Karpas-422 (cell line): Measurements from ENCODE around the gene ATF7. TPM values are rescaled to one million over a fixed set of nuclear protein-coding genes. Genes with fewer than 3 reads are reported as not detected.
A peak's percentile ranks its signal among the peaks of the same experiment; 100 is the strongest.

Experiments used
- DNase-seq: peaks from one replicate; pipeline ENCODE4 v3.0.0-alpha.2; 2015
- H2AFZ ChIP-seq: fragments of 200-600 bp; sonication (generic); 2 replicates; pipeline ENCODE4 v1.6.1; 2014; ENCODE audit warnings: antibody characterized with exemption, low read length, mixed read lengths
- H3K27ac ChIP-seq: fragments of 200-600 bp; sonication (generic); 2 replicates; pipeline ENCODE4 v1.5.1; 2014; ENCODE audit warnings: mild to moderate bottlenecking, low read length, moderate library complexity
- H3K27me3 ChIP-seq: fragments of 200-600 bp; sonication (generic); 2 replicates; pipeline ENCODE4 v1.6.1; 2014; ENCODE audit warnings: low read length, mixed read lengths
- H3K36me3 ChIP-seq: fragments of 200-600 bp; sonication (generic); 2 replicates; pipeline ENCODE4 v1.6.1; 2014; ENCODE audit warnings: low read length, mixed read lengths; ENCODE audit not compliant: insufficient read depth
- H3K4me1 ChIP-seq: fragments of 200-600 bp; sonication (generic); 2 replicates; pipeline ENCODE4 v1.6.1; 2014; ENCODE audit warnings: mild to moderate bottlenecking, low read length, mixed read lengths
- H3K4me2 ChIP-seq: fragments of 200-600 bp; sonication (generic); 2 replicates; pipeline ENCODE4 v1.6.1; 2014; ENCODE audit warnings: low read length, low read depth, mild to moderate bottlenecking; ENCODE audit not compliant: poor library complexity, severe bottlenecking
- H3K4me3 ChIP-seq: fragments of 200-600 bp; sonication (generic); 2 replicates; pipeline ENCODE4 v1.5.1; 2014; ENCODE audit warnings: mild to moderate bottlenecking, antibody characterized with exemption, low read length, mixed read lengths
- H3K79me2 ChIP-seq: fragments of 200-600 bp; sonication (generic); 2 replicates; pipeline ENCODE4 v1.6.1; 2014; ENCODE audit warnings: mild to moderate bottlenecking, low read length, mixed read lengths
- H3K9ac ChIP-seq: fragments of 200-600 bp; sonication (generic); 2 replicates; pipeline ENCODE4 v1.6.0; 2014; ENCODE audit warnings: low read length
- H3K9me2 ChIP-seq: fragments of 200-600 bp; sonication (generic), shearing (Covaris generic); replicated peaks from 2 replicates; pipeline ENCODE4 v1.6.0; 2014; ENCODE audit warnings: mild to moderate bottlenecking, low read length, moderate library complexity; ENCODE audit not compliant: insufficient read depth
- H3K9me3 ChIP-seq: fragments of 300-700, 200-600 bp; sonication (generic); 2 replicates; pipeline ENCODE4 v1.6.1; 2014; ENCODE audit warnings: low read length, mixed read lengths
- H4K20me1 ChIP-seq: fragments of 200-600 bp; sonication (generic); 2 replicates; pipeline ENCODE4 v1.6.1; 2014; ENCODE audit warnings: mild to moderate bottlenecking, antibody characterized with exemption, low read length, low read depth; ENCODE audit not compliant: insufficient read depth
- total RNA-seq: library from RNA; depleted of rRNA; stranded (reverse); fragments of >200 nt; shearing (Covaris generic); gene quantifications from 2 replicates; pipeline ENCODE4 v1.2.3, GENCODE V29; 2014; ENCODE audit warnings: low replicate concordance; rRNA removed

ATF7 gene
- 14.8 and 28.9 TPM in 2 replicates for total RNA-seq

DNA sequence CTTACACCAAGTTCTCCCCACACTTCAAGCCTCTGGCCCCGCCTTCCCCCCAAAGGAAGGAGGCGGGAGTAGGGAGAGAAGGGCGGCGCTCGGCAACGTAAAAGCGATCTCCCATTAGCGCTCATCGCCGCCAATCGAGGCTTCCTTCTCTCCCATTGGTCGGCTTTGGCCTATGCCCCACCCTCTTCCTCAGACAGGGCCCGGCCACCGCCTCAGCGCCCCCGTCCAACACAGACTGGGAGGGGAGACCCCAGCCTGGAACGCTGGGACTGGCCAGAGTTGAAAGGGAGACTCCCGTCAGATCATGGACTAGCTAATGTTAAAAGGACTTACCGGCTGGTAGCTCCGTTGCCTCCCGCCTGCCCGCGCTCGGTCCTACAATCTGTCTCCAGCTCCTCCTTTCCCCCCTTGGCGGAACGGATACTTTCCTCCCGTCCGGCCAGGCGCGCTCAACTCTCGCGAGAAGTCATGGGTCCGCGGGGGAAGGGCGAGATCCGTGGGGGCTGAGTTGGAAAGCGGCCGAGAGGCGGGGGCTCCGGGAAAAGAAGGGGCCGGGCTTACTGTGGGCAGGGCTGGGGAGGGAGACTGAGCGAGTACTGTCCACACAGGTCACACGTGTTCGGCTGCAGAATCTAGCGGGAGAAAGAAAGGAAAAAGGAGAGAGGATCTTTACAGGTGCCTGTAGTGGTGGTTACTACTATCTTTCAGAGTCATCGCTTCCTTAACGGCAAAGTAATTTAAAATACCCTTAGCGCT is at the start of gene ATF7:
Gene ATF7 (minus strand): TSS at position 437 of the 756 bp plus-strand sequence. CDS start 25,382 bp downstream, outside the sequence.
- Histone ChIP-seq H3K36me3 (no peaks in the 10 kb centered on the region; the same call in 1 of the 2 replicates), H3K9ac (peak within 1 kb of the TSS; percentile 93), H3K27me3 (no peaks in the 10 kb centered on the region), H3K9me2 (no peaks in the 10 kb centered on the region), H3K4me2 (peak within 1 kb of the TSS; percentile 95), H3K79me2 (peaks cover 45% of the 10 kb centered on the region), H3K4me3 (peak within 1 kb of the TSS; percentile 82), H3K9me3 (no peaks in the 10 kb centered on the region), H4K20me1 (no peaks in the 10 kb centered on the region), H3K4me1 (peaks cover 45% of the 10 kb centered on the region), H2AFZ (peak within 1 kb of the TSS; percentile 74; the same call in 1 of the 2 replicates), H3K27ac (peak within 1 kb of the TSS; percentile 85)
- peak; percentile 99 for DNase-seq

DNA sequence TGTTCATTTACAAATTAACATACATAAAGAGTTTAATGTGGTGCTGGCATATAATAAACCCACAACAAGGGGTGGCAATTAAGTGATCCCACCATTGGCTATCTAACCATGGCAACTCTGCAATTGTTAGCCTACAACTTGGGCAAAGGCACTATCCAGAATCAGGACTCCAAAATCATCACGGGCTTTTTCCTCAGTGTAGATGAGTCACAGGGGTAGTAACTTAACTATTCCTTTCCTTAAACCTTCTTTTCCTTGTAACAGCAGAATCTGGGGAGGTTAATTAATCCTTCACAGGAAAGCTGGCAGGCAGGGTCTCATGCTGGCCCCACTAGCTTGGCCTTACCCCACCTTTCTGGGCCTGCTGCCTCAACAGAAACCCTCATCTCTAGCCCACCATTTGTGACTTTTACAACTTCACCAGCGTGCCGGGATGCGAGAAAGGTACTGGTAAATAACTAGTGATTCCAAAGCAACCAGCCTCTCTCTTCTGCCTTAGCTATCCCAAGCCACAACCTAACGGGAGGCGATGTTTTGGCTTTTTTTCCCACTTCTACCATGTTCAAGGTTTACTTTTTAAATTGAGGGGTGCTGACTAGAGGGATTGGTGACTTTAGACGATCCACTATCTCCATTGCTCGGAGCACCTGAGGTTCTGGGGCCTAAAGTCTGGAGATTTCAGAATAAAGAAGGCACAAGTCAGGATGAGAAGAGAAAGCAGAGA is 49.0 kb upstream of the ATF7 start:
- peak; percentile 57 for DNase-seq
- no peaks in the 10 kb centered on the region for H4K20me1 ChIP-seq
- H3K36me3 ChIP-seq, result peaks cover 30% of the 10 kb centered on the region
- H3K4me1 ChIP-seq, result peaks cover 41% of the 10 kb centered on the region
- peak overlapping the region; percentile 82 for H3K4me3 ChIP-seq
- H3K27ac ChIP-seq, result peak overlapping the region; percentile 85
- peak overlapping the region; percentile 96 for H3K4me2 ChIP-seq
- H3K9me2 ChIP-seq, result no peaks in the 10 kb centered on the region
- H3K79me2 ChIP-seq, result peaks cover 35% of the 10 kb centered on the region
- H3K9me3 ChIP-seq, result no peaks in the 10 kb centered on the region
- no peaks in the 10 kb centered on the region for H3K27me3 ChIP-seq
- peak overlapping the region; percentile 89 for H3K9ac ChIP-seq
- no peak overlapping the region for H2AFZ ChIP-seq

DNA sequence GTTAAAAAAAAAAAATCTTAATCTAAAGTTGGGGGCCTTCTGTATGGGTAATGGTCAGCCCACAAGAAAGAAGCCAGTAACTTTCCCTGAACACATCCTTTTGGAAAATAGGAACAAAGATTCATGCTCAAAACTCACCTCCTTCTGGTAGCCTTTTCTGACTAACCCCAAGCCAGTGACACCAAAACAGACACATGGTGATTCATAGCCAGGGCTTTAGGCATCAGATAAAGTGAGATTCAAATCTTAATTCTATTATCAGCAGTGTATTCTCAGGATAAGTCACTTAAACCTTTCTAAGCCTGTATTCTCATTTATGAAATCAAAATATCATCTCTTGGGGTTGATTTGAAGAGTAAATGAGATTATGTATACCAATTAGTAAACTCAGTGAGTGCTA is 44.8 kb upstream of the ATF7 start:
- no peaks in the 10 kb centered on the region for H3K27me3 ChIP-seq
- no peak for DNase-seq
- H3K4me2 ChIP-seq, result no peak overlapping the region
- no peak overlapping the region for H3K4me3 ChIP-seq
- H3K4me1 ChIP-seq, result peaks cover 14% of the 10 kb centered on the region
- H2AFZ ChIP-seq, result no peak overlapping the region
- no peak overlapping the region for H3K9ac ChIP-seq
- H3K79me2 ChIP-seq, result peaks cover 40% of the 10 kb centered on the region
- H3K27ac ChIP-seq, result no peak overlapping the region
- H4K20me1 ChIP-seq, result no peaks in the 10 kb centered on the region
- H3K9me3 ChIP-seq, result no peaks in the 10 kb centered on the region
- no peaks in the 10 kb centered on the region for H3K9me2 ChIP-seq
- peaks cover 51% of the 10 kb centered on the region for H3K36me3 ChIP-seq

- H3K4me1 ChIP-seq, result peaks cover 14% of the 10 kb centered on the region
- H3K36me3 ChIP-seq, result peaks cover 57% of the 10 kb centered on the region
- H3K9me2 ChIP-seq, result no peaks in the 10 kb centered on the region
- H4K20me1 ChIP-seq, result no peaks in the 10 kb centered on the region
- H3K27ac ChIP-seq, result no peak overlapping the region
- H3K9me3 ChIP-seq, result no peaks in the 10 kb centered on the region
- H3K27me3 ChIP-seq, result no peaks in the 10 kb centered on the region
- H2AFZ ChIP-seq, result no peak overlapping the region
- H3K4me2 ChIP-seq, result no peak overlapping the region
- no peak overlapping the region for H3K9ac ChIP-seq
- H3K79me2 ChIP-seq, result peaks cover 37% of the 10 kb centered on the region
- no peak overlapping the region for H3K4me3 ChIP-seq
- no peak for DNase-seq
Measured at GRCh38 chr12:53670308-53670707, 44.1 kb upstream of the ATF7 start.

GRCh38 chr12:53667080-53667479 is 40.9 kb upstream of the ATF7 start:
- Histone ChIP-seq H4K20me1 (no peaks in the 10 kb centered on the region), H3K9me3 (no peaks in the 10 kb centered on the region), H2AFZ (no peak overlapping the region), H3K4me2 (no peak overlapping the region), H3K9me2 (no peaks in the 10 kb centered on the region), H3K4me1 (no peaks in the 10 kb centered on the region), H3K79me2 (peaks cover 13% of the 10 kb centered on the region; the same call in 1 of the 2 replicates), H3K4me3 (no peak overlapping the region), H3K36me3 (peaks cover 53% of the 10 kb centered on the region), H3K27me3 (no peaks in the 10 kb centered on the region), H3K9ac (no peak overlapping the region), H3K27ac (no peak overlapping the region)
- DNase-seq, result no peak

DNA sequence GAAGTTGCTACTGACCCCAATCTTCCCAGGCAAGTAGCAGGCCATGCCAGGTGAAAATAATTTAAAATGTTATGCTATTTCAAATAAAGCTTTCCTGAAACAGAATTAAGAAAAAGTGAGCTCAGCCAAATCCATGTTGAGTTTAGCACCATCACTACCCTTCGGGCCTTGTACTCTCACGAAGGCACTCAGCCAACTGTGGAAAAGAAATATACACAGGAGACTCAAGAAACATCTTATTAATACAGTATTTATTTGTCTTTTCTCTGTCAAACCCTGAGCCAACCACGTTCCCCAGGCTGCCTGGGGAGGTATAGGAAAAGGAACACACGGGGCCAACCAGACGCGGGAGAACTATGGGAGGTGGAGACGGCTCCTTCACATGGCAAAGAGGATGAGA is 38.8 kb upstream of the ATF7 start:
- DNase-seq, result no peak
- peaks cover 38% of the 10 kb centered on the region for H3K36me3 ChIP-seq
- H3K4me2 ChIP-seq, result no peak overlapping the region

GRCh38 chr12:53664191-53664590 is 38.0 kb upstream of the ATF7 start:
- Histone ChIP-seq H3K9me2 (no peaks in the 10 kb centered on the region), H3K4me3 (no peak overlapping the region), H3K4me1 (no peaks in the 10 kb centered on the region), H3K4me2 (no peak overlapping the region), H2AFZ (no peak overlapping the region), H3K9me3 (no peaks in the 10 kb centered on the region), H3K27me3 (no peaks in the 10 kb centered on the region), H3K9ac (no peak overlapping the region), H3K27ac (no peak overlapping the region), H3K79me2 (no peaks in the 10 kb centered on the region), H3K36me3 (peaks cover 30% of the 10 kb centered on the region), H4K20me1 (no peaks in the 10 kb centered on the region)
- DNase-seq, result no peak

More for the DNA sequence above, 38.8 kb upstream of the ATF7 start:
- no peaks in the 10 kb centered on the region for H4K20me1 ChIP-seq
- no peaks in the 10 kb centered on the region for H3K27me3 ChIP-seq
- 0 out of 2 replicates have a peak, but pooled peaks cover 3% of the 10 kb centered on the region for H3K79me2 ChIP-seq
- no peak overlapping the region for H3K4me3 ChIP-seq
- H3K9me3 ChIP-seq, result no peaks in the 10 kb centered on the region
- H3K9ac ChIP-seq, result no peak overlapping the region
- H2AFZ ChIP-seq, result no peak overlapping the region
- H3K27ac ChIP-seq, result no peak overlapping the region
- H3K4me1 ChIP-seq, result no peaks in the 10 kb centered on the region
- no peaks in the 10 kb centered on the region for H3K9me2 ChIP-seq

DNA sequence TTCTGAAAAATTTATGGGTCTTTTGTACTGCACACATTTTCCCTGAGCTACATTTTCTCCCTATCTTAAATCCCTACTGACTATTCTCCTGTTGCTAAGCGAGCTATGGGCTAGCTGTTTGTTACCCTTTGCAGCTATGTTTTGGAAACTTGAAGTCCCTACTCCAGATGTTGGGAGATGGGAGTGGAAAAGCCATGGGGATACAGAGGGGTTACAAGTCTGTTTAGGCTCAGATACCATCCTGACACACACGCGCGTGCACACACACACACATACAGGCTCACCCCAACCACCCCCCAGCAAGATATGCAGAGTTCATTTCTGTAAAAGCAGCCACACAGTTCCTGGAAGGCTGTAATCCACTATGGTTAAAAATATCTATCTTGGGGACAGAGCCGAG is 33.9 kb upstream of the ATF7 start:
- no peaks in the 10 kb centered on the region for H3K79me2 ChIP-seq

More for the DNA sequence above, 33.9 kb upstream of the ATF7 start:
- H3K4me3 ChIP-seq, result no peak overlapping the region
- H3K4me2 ChIP-seq, result no peak overlapping the region
- no peak overlapping the region for H3K27ac ChIP-seq
- DNase-seq, result no peak
- no peaks in the 10 kb centered on the region for H3K4me1 ChIP-seq
- no peak overlapping the region for H3K9ac ChIP-seq
- H3K27me3 ChIP-seq, result no peaks in the 10 kb centered on the region
- H4K20me1 ChIP-seq, result no peaks in the 10 kb centered on the region
- H2AFZ ChIP-seq, result no peak overlapping the region
- no peaks in the 10 kb centered on the region for H3K9me2 ChIP-seq
- no peaks in the 10 kb centered on the region for H3K9me3 ChIP-seq
- peaks cover 11% of the 10 kb centered on the region; the same call in 1 of the 2 replicates for H3K36me3 ChIP-seq
